Left lobe of liver (tissue), 2 donors: Measurements from ENCODE around the gene TIE1. TPM values are rescaled to one million over a fixed set of nuclear protein-coding genes. Genes with fewer than 3 reads are reported as not detected.

Experiments
- ATAC-seq: fragments of 200-7000 bp; cut with Tn5 transposase; one replicate; pipeline ENCODE4 v1.9.1; 2020; ENCODE audit warnings: mild to moderate bottlenecking, moderate library complexity
- DNase-seq: peaks from one replicate; pipeline ENCODE4 v3.0.0-alpha.2; 2020; ENCODE audit warnings: low spot score
- total RNA-seq: library from RNA; stranded (reverse); gene quantifications from one replicate; pipeline ENCODE4 v1.2.1, GENCODE V29; 2021
- donor health status: DM: no; HTN: no; CAD: no; lungs with moderate emphysema.
- donor health status: DM: no; HTN: yes; CAD: no.

TIE1 gene
- total RNA-seq: 8.5 TPM

DNA sequence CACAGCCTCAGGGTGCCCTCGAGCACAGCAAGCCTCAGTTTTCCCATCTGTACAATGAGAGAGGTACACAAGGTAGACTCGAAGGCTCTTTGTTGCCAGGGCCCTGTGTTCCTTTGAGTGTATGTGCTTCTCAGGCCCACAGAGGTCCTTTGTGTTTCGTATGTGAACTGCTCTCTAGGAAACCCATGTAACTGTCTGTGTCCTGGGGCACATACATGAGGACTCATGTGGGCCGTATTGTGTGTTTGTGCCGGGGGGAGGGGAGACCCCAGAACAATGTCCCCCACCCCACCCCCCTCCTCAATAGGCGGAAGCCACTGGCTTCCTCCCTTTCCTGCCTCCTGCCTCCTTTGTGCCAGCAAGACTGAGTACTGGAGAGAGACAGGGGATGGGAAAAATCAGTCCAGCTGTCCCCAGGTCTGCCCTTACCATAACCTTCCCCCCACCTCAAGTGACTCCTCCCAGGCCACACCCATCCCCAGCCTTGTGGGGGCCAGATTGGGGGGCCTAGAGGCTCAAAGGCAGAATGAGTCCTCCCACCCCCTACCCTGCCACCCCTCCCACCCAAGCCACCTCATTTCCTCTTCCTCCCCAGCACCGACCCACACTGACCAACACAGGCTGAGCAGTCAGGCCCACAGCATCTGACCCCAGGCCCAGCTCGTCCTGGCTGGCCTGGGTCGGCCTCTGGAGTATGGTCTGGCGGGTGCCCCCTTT, at the start of gene TIE1:
Gene TIE1 (plus strand): TSS at position 605 of the 717 bp plus-strand sequence. CDS start 90 bp downstream, at position 695.
- peak; percentile 37 for ATAC-seq
- DNase-seq: no peak

DNA sequence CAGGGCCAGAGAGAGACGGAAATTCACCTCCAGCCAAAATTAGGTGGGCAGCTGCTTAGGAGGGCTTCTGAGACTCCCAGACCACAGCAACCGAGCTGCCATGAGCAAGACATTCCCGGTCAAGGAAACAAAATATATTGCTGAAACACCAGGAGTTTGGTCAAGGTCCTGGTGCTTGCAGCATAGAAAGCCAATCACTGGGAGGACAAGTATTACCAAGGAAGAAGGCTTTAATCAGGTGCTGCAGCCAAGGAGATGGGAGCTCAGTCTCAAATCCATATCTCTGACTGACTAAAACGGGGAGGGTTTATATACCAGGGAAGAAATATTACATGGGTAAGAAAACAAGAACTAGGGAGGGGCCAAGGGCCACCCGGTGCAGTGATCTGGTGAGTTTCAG, 49.8 kb upstream of the TIE1 start:
- peak; percentile 39 for DNase-seq
- ATAC-seq: no peak

DNA sequence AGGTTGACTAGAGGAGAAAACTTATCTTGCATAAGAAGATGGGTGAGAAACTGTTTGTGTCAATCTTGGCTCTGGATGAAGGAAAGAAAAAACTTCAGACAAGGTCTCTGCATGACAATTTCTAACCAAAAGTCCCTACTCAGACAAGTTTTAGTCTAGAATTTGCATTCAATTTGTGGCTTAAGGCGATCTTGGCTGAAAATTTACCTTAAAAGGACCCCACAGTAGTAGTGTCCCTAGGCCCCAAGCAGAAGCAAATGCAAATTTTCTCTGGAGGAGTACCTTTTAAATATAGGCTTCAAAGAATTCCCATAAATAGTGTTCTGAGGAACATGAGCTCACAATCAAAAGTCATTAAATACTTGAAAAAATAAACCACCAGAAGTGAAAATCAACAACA, 48.6 kb upstream of the TIE1 start:
- no peak for DNase-seq
- no peak for ATAC-seq

DNA sequence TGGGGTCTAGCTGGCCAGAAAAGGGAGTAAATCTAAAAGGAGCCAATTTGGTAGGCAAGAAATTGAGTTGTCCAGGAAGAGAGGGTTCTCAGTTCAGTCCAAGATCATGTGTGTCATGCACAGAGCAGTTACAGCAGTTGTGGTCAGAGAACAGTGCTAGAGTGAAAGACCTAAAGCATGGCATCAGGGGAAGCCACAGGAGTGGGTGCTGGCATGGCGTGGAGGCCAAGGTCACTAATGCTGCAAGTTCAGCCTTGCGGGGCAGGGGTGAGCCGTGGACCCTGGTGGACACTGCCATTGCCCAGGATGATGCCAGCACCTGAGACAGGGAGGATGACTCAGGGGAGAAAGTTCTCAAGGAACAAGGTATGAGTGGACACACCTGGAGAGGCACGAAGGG, 47.6 kb upstream of the TIE1 start:
- no peak for ATAC-seq

GRCh38 chr1:43253876-43254275, 46.9 kb upstream of the TIE1 start:
- no peak for ATAC-seq
- no peak for DNase-seq

More for the DNA sequence above, 47.6 kb upstream of the TIE1 start:
- DNase-seq: peak; percentile 37

DNA sequence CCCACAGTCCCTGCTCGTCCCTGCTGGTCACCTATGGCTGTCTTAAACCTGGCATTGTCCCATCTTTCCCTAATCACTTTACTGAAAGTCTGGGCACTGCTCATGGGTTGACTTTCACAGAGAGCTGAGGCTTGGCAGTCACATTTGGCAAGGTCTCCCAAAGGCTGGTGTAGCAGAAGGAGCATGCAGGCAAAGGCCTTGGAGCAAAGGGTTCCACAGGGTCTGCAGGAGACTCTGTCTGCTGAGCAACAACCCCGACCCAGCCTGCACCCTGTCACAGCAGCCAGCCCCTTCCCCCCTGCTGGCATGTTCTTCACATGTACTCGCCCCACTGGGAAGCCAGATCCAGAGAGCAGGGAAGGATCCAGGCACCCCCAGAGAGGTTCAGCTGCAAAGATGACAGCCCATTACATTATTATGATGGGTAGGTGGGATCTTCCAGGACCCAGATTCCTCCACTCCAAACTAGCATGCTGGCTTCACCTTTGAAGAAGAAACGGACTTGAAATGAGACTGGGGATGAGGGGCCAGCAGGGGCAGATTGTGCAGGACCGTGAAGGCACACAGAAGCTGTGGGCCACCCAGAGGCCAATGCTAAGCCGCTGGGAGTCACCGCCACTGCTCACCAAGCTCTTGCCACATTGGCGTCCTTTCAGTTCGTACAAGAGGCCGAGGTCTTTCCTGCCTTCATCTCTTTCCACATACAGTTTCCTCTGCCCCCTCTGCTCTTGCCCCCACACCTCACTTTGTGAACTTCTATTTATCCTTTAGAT, 45.2 kb upstream of the TIE1 start:
- ATAC-seq (peak; percentile 66), DNase-seq (peak; percentile 64)

DNA sequence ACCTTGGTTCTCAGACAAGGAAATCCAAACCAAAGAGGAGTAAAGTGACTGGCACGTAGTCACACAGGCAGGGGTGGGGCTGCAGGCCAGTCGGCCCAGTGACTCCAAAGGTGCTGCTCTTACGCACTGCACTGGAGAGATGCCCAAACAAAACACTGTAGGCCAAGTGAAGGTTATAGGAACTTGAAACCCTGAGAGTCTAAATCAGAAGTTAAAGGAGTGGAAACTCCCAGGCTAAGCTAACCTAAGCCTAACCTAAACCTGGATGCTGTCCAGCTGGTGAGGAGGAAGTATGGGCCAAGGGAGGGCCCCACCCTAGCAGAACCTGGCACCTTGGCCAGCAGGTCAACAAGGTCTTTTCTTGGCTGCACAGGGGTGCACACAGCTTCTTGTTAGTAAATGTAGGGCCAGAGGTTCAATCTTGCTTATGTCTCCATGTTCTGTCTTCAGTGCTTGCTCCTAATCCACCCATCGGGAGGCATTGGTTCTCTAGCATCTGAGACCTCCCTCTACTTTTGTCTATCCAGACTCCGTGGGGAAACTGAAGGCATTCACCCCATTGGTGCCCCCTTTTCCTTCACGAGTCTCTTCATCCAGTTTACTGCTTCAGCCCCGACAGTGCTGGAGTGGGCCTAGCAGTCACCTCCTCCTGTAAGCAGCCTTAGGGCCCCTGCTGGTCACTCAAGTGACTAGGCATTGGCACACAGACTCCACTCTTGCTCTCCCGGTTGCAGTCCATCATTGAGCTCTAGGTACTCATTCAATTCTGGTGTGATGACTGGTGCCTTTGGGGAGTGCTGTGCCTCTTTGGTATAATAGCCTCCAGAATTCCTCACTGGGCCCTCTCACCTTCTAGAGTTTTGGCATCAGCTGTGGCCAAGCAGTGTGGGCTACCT, 43.9 kb upstream of the TIE1 start:
- ATAC-seq (peak; percentile 86), DNase-seq (peak; percentile 81)

- DNase-seq (peak; percentile 43), ATAC-seq (peak; percentile 32)
Observed at GRCh38 chr1:43258370-43258769, 42.4 kb upstream of the TIE1 start.

- peak; percentile 85 for ATAC-seq
- DNase-seq: peak; percentile 66
Observed at GRCh38 chr1:43265431-43265830, 35.4 kb upstream of the TIE1 start.

DNA sequence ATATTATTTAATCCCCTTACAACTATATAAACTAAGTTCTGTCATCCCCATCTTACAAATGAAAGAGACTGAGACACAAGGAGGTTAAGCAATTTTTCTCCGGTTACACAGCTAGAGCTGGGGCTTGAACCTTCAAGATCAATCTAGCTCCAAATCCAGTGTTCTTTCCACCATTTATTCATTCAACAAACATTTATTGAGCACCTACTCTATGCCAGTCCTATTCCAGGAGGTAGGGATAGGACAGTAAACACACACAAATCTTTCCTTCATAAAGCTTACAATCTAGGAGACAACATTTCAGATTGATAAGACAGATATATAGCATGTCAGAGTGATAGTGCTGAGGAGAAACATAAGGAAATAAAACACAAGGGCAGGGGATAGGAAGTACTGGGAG, 33.9 kb upstream of the TIE1 start:
- ATAC-seq (no peak), DNase-seq (no peak)

- DNase-seq: peak; percentile 47
- peak; percentile 50 for ATAC-seq
Observed at GRCh38 chr1:43267291-43267805, 33.4 kb upstream of the TIE1 start.

- ATAC-seq (peak; percentile 11), DNase-seq (peak; percentile 44)
Observed at GRCh38 chr1:43267818-43268425, 32.9 kb upstream of the TIE1 start.

DNA sequence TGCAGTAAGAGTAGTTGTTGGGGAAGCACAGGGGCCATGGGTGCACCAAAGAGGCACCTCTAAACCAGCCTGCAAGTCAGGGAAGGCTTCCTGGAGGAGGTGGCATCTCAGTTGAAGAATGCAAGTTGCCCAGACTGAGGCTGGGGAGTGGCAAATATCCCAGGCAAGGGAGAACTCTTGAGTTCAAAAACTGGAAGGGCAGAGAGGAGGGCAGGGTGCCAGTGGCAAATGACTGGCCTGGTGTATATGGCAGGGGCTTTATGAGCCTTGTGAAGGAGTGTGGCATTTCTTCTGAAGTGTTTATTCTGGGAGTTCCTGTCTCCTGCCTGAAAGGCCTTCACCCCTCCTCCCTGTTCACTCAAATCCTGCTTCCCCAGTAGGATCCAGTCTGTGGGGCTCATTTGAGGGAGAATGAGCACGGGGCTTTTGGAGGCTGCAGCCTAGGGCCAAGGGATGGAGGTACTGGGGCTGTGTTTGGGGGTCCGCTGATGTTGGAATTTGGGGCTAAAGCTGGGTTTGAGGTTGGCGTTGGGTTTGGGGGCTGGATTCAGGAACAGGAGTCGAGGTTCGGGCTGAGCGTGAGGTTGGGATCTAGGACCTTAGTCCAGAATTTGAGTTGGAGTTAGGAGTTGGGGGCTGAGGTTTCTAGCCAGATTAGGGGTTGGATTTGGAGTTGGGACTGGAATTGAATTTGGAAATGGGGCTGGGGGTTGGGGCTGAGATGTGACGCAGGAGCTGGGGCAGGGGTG, 31.0 kb upstream of the TIE1 start, which contains the start of gene TMEM125:
Gene TMEM125 (plus strand): TSS at position 357 of the 749 bp plus-strand sequence. CDS start 2,740 bp downstream, outside the sequence.
- peak; percentile 45 for DNase-seq
- no peak for ATAC-seq

DNA sequence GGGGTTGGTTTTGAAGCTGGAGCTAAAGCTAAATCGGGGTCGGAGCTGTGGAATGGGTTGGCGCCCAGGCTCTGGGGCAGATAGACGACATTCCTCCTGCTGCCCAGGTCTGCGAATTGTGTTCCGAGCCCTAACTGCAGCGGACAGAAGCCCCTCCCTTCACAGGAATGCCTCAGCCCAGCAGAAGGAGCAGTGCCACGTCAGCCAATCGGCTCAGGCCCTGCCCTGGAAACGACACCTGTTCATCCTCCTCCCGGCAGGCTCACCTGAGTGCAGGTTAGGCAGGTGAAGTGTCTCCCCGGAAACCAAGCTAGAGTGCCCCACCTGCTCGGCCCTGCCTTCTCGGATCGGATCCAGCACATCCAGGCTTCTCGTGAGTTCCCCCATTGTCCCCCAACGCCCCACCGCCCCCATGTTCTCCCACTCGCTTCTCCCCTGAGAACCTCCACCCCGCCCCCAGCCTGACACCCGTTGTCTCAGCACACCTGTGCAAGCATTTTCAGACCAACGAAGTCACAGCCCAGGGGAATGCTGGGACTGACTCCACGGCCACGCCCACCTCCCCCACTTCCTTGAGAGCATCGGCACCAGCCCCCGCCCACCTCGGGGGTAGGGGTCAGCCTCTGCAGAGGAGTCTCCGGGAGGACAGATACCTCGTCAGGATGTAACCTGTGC, 30.2 kb upstream of the TIE1 start:
- ATAC-seq (no peak), DNase-seq (peak; percentile 46)

- ATAC-seq (no peak), DNase-seq (peak; percentile 26)
Observed at GRCh38 chr1:43271186-43272118, 29.3 kb upstream of the TIE1 start.

GRCh38 chr1:43272161-43272560, 28.6 kb upstream of the TIE1 start:
- DNase-seq (peak; percentile 41), ATAC-seq (no peak)

GRCh38 chr1:43272576-43273571, 27.9 kb upstream of the TIE1 start:
- ATAC-seq (no peak), DNase-seq (peak; percentile 40)
